Keratinocyte (primary cell): ENCODE measurements around the gene PKP4. TPM values are rescaled to one million over a fixed set of nuclear protein-coding genes. Genes with fewer than 3 reads are reported as not detected.

ENCODE experiments used
- DNase-seq: peaks from one replicate; pipeline ENCODE4 v3.0.0-alpha.2; 2011; ENCODE audit warnings: low read depth, missing footprints, low spot score
- FAIRE-seq: peaks from 2 replicates; lab custom pipeline; 2011; peaks lifted over from hg19 to GRCh38; lab: Jason Lieb, UNC
- H2AFZ ChIP-seq: 2 replicates; pipeline ENCODE4 v1.6.0; 2012; ENCODE audit warnings: low read length, control low read depth, inconsistent platforms; ENCODE audit not compliant: control insufficient read depth
- H3K27ac ChIP-seq: 2 replicates; pipeline ENCODE4 v1.5.1; 2011; ENCODE audit warnings: low read length; ENCODE audit not compliant: control insufficient read depth, insufficient read depth
- H3K27me3 ChIP-seq: 3 replicates; pipeline ENCODE4 v1.6.0; 2011; ENCODE audit warnings: low read length; ENCODE audit not compliant: control insufficient read depth, insufficient read depth; ENCODE audit errors: extremely low read depth
- H3K36me3 ChIP-seq, 2 experiments: 2 replicates in 1 of 2; 3 replicates in 1 of 2; pipeline ENCODE4 v1.5.1; 2011; ENCODE audit warnings: low read length in 2 of 2, mild to moderate bottlenecking in 1 of 2; ENCODE audit not compliant: control insufficient read depth in 2 of 2, insufficient read depth in 2 of 2; ENCODE audit errors: extremely low read depth in 1 of 2
- H3K4me1 ChIP-seq: 3 replicates; pipeline ENCODE4 v1.5.1; 2011; ENCODE audit warnings: low read length; ENCODE audit not compliant: control insufficient read depth, insufficient read depth; ENCODE audit errors: extremely low read depth
- H3K4me2 ChIP-seq: 3 replicates; pipeline ENCODE4 v1.6.0; 2011; ENCODE audit warnings: low read depth, low read length; ENCODE audit not compliant: control insufficient read depth, insufficient read depth; ENCODE audit errors: extremely low read depth
- H3K4me3 ChIP-seq, 3 experiments: fragments of 200-600 bp in 1 of 3; sonication (generic) in 1 of 3; 2 replicates in 2 of 3; 3 replicates in 1 of 3; pipeline ENCODE4 v1.5.1; 2011 to 2016; ENCODE audit warnings: low read length in 3 of 3, mild to moderate bottlenecking in 3 of 3, control low read depth in 2 of 3, inconsistent platforms in 1 of 3, low read depth in 1 of 3, mixed read lengths in 1 of 3, mixed run types in 1 of 3, moderate library complexity in 1 of 3; ENCODE audit not compliant: control insufficient read depth in 2 of 3, insufficient read depth in 2 of 3; ENCODE audit errors: extremely low read depth in 1 of 3
- H3K79me2 ChIP-seq: 2 replicates; pipeline ENCODE4 v1.6.0; 2012; ENCODE audit warnings: low read length; ENCODE audit not compliant: control insufficient read depth, insufficient read depth
- H3K9ac ChIP-seq: 3 replicates; pipeline ENCODE4 v1.6.0; 2011; ENCODE audit warnings: low read length; ENCODE audit not compliant: control insufficient read depth, insufficient read depth; ENCODE audit errors: extremely low read depth
- H3K9me1 ChIP-seq: 3 replicates; pipeline ENCODE4 v1.6.0; 2011; ENCODE audit warnings: low read length; ENCODE audit not compliant: control insufficient read depth, insufficient read depth; ENCODE audit errors: extremely low read depth
- H3K9me3 ChIP-seq: 2 replicates; pipeline ENCODE4 v1.5.1; 2012; ENCODE audit warnings: low read depth, low read length; ENCODE audit not compliant: control insufficient read depth
- H4K20me1 ChIP-seq: 3 replicates; pipeline ENCODE4 v1.6.0; 2011; ENCODE audit warnings: low read length; ENCODE audit not compliant: control insufficient read depth, insufficient read depth; ENCODE audit errors: extremely low read depth
- EZH2 ChIP-seq: IDR thresholded peaks from one replicate; pipeline ENCODE4 v1.6.1; 2012; ENCODE audit warnings: inconsistent platforms, mild to moderate bottlenecking, low read length, moderate library complexity
- dilution Hi-C: fragments of 300-500 bp; cut with MboI; formaldehyde crosslinking; loops from one replicate; pipeline ENCODE4 v1.7.0; 2020; ENCODE audit warnings: low sequenced_read_pairs; ENCODE audit not compliant: extremely low pct_ligation_motif_present
- polyA plus RNA-seq, 5 experiments: library from polyadenylated mRNA; depleted of rRNA in 3 of 5; stranded (reverse) in 3 of 5; stranded (forward) in 1 of 5; unstranded in 1 of 5; fragments of >200 nt; gene quantifications; 1 replicate in 1 of 5; 2 replicates in 3 of 5; 3 replicates in 1 of 5; pipeline versions ENCODE4 v1.2.1 to v1.2.3, GENCODE V29; 2011 to 2012; ENCODE audit warnings: missing spikeins in 2 of 5, low read depth in 1 of 5, low replicate concordance in 1 of 5
- TF ChIP-seq, protein P1 (sequence below), 3 experiments: IDR thresholded peaks in 1 of 3; conservative IDR thresholded peaks in 1 of 3; optimal IDR thresholded peaks in 1 of 3; 2 replicates in 2 of 3; 3 replicates in 1 of 3; pipeline versions ENCODE3 to v1.5.1; 2011; ENCODE audit warnings: low read length in 3 of 3, mild to moderate bottlenecking in 3 of 3, moderate library complexity in 2 of 3, control low read depth in 1 of 3, inconsistent platforms in 1 of 3; ENCODE audit not compliant: insufficient read depth in 2 of 3; ENCODE audit errors: extremely low read depth in 1 of 3

PKP4 gene
- polyA plus RNA-seq, 1 donor (not counting 4 experiments of a cell fraction or from before 2014, with no cell fraction given): 43.8 TPM

DNA sequence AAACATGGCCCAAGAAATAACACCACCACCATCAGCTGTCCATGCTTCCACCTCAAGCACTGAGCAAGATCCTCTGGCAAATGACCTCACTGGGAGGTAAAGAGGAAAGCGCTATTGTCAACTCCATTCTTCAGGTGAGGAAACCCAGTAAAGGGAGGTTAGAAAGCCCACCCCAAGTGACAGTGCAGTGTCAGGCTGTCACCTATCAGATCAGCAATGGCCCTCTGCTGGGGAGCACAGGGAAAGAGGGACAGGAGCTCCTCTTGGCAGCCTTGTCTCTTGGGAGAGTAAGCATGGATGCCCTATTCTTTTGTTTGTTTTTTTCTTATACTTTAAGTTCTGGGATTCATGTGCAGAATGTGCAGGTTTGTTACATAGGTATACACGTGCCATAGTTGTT, 234.1 kb downstream of the PKP4 start:
- dilution Hi-C loops: no loop called here
- DNase-seq: no peak
- TF ChIP-seq, protein P1, sequence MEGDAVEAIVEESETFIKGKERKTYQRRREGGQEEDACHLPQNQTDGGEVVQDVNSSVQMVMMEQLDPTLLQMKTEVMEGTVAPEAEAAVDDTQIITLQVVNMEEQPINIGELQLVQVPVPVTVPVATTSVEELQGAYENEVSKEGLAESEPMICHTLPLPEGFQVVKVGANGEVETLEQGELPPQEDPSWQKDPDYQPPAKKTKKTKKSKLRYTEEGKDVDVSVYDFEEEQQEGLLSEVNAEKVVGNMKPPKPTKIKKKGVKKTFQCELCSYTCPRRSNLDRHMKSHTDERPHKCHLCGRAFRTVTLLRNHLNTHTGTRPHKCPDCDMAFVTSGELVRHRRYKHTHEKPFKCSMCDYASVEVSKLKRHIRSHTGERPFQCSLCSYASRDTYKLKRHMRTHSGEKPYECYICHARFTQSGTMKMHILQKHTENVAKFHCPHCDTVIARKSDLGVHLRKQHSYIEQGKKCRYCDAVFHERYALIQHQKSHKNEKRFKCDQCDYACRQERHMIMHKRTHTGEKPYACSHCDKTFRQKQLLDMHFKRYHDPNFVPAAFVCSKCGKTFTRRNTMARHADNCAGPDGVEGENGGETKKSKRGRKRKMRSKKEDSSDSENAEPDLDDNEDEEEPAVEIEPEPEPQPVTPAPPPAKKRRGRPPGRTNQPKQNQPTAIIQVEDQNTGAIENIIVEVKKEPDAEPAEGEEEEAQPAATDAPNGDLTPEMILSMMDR (optimal IDR thresholded peaks at IDR 0.05 in 1 of 3, IDR thresholded peaks at IDR 0.05 in 1 of 3, conservative IDR thresholded peaks at IDR 0.05 in 1 of 3; ENCODE audit: extremely low read depth in 1 of 3, insufficient read depth in 2 of 3, low read length in 3 of 3): no peak
- no peak for TF ChIP-seq EZH2

GRCh38 chr2:158691619-158692018, 234.9 kb downstream of the PKP4 start:
- Histone ChIP-seq H3K4me2 (no peak overlapping the region), H3K27me3 (peaks cover 3% of the 10 kb centered on the region), H3K9me3 (no peaks in the 10 kb centered on the region), H2AFZ (no peak overlapping the region), H3K36me3 (no peaks in the 10 kb centered on the region), H4K20me1 (no peaks in the 10 kb centered on the region), H3K4me1 (peaks cover 8% of the 10 kb centered on the region), H3K9me1 (no peaks in the 10 kb centered on the region), H3K79me2 (no peaks in the 10 kb centered on the region), H3K4me3 (no peak overlapping the region), H3K9ac (no peak overlapping the region), H3K27ac (no peak overlapping the region)
- FAIRE-seq: no peak
- dilution Hi-C loops: no loop called here
- TF ChIP-seq EZH2: no peak
- TF ChIP-seq, protein P1 (optimal IDR thresholded peaks at IDR 0.05 in 1 of 3, IDR thresholded peaks at IDR 0.05 in 1 of 3, conservative IDR thresholded peaks at IDR 0.05 in 1 of 3; ENCODE audit: extremely low read depth in 1 of 3, insufficient read depth in 2 of 3, low read length in 3 of 3): no peak
- no peak for DNase-seq

More for the DNA sequence above, 234.1 kb downstream of the PKP4 start:
- H3K9ac ChIP-seq: no peak overlapping the region
- peaks cover 8% of the 10 kb centered on the region for H3K4me1 ChIP-seq
- H4K20me1 ChIP-seq: no peaks in the 10 kb centered on the region
- H3K9me1 ChIP-seq: no peaks in the 10 kb centered on the region
- no peak overlapping the region for H3K27ac ChIP-seq
- no peaks in the 10 kb centered on the region for H3K36me3 ChIP-seq
- no peak for FAIRE-seq
- H3K79me2 ChIP-seq: no peaks in the 10 kb centered on the region
- H3K27me3 ChIP-seq: peaks cover 3% of the 10 kb centered on the region
- no peak overlapping the region for H2AFZ ChIP-seq
- no peak overlapping the region for H3K4me3 ChIP-seq
- no peaks in the 10 kb centered on the region for H3K9me3 ChIP-seq
- no peak overlapping the region for H3K4me2 ChIP-seq
